Naive thymus-derived CD8-positive, alpha-beta T cell (primary cell): ENCODE measurements around the gene CACFD1. TPM values are rescaled to one million over a fixed set of nuclear protein-coding genes. Genes with fewer than 3 reads are reported as not detected.

Experiments used
- ATAC-seq, 2 donors: fragments of 150-1000 bp; cut with Tn5 transposase in 1 of 2; sonication (Bioruptor Pico), chemical (Tn5 transposase) in 1 of 2; 1 replicate in 1 of 2; 2 replicates in 1 of 2; pipeline ENCODE4 v1.10.0; 2021; ENCODE audit warnings: mild to moderate bottlenecking in 2 of 2, moderate library complexity in 2 of 2
- POLR2A ChIA-PET: fragments of 350-600 bp; sonication (Branson Sonifier 250); formaldehyde crosslinking; loops from one replicate; lab custom pipeline; 2021; ENCODE audit warnings: antibody characterized with exemption; lab: Charles Lee
- DNase-seq, 10 donors: peaks; one replicate each; pipeline versions ENCODE4 v3.0.0 to v3.0.0-alpha.2; 2020 to 2022
- H3K27ac Mint-ChIP-seq, 10 donors: one replicate each; pipeline ENCODE4 v1.8.0; 2020 to 2022; ENCODE audit warnings: mild to moderate bottlenecking in 10 of 10, mixed read lengths in 10 of 10, moderate library complexity in 4 of 10, inconsistent platforms in 1 of 10
- H3K27me3 Mint-ChIP-seq, 5 donors: one replicate each; pipeline ENCODE4 v1.8.0; 2021 to 2022; ENCODE audit warnings: mixed read lengths in 5 of 5
- H3K36me3 Mint-ChIP-seq, 3 donors: one replicate each; pipeline ENCODE4 v1.8.0; 2020 to 2022; ENCODE audit warnings: mixed read lengths in 3 of 3, mild to moderate bottlenecking in 2 of 3, inconsistent platforms in 1 of 3
- H3K4me1 Mint-ChIP-seq, 4 donors: one replicate each; pipeline ENCODE4 v1.8.0; 2021 to 2022; ENCODE audit warnings: mixed read lengths in 4 of 4
- H3K4me3 Mint-ChIP-seq, 10 donors: one replicate each; pipeline ENCODE4 v1.8.0; 2020 to 2022; ENCODE audit warnings: mild to moderate bottlenecking in 10 of 10, mixed read lengths in 10 of 10, moderate library complexity in 6 of 10, inconsistent platforms in 1 of 10
- H3K9me3 Mint-ChIP-seq, 9 donors: one replicate each; pipeline ENCODE4 v1.8.0; 2020 to 2022; ENCODE audit warnings: mixed read lengths in 9 of 9, mild to moderate bottlenecking in 3 of 9, inconsistent platforms in 1 of 9, moderate library complexity in 1 of 9
- polyA plus RNA-seq, 3 donors: library from polyadenylated mRNA; unstranded; fragments of 300-500 nt; fragmentation: Illumina TruSeq; gene quantifications; one replicate each; pipeline ENCODE4 v1.2.3, GENCODE V29; 2021
- total RNA-seq, 8 experiments: library from RNA in 2 of 8; stranded (reverse) in 2 of 8; gene quantifications; one replicate each; pipeline ENCODE4 v1.2.3 and lab custom pipeline; 2021 to 2026

The CACFD1 gene
- total and polyA plus RNA-seq, 5 experiments from 2014 or later = 2.5 to 4.9 (median 3.7) TPM

DNA sequence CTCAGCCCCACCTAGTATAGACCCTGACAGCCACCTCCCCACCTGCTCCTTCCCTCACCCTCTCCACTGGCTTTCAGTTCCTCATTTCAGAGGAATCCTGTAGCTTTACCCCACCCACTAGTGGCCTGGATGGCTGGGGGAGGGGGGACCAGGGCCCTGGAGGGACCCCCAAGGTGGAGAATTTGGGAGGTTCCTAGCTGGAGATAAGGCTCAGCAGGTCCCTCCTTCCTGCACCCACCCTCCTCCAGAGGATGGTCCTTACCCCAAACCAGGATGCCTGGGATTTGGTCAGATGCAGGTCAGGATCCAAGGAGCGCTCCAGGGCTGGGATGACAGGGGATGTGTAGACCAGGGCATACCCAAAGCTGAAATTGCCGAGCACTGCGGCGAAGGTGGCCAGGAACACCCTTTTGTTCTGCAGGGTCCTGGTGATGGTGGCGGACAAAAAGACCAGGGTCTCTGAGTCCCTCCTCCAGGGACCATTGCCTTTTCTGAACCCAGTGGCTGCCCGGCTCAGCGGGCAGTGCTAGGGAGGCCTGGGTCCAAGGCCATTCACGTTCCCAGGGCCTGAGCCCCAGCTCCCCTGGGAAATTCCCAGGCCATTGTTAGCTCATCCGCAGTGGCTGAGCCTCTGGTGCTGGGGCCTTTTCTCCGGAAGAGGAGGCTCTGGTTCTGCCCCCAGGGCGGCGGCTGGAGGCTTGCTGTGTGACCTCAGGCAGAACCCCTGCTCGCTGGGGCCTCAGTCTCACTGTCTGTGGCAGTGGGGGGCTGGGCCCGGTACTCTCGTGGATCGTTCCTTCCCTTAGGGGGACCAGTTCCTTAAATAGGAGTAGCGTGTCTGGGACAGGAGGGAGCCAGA, 18.4 kb downstream of the CACFD1 start:
- DNase-seq = peak in 2 of 10 donors; percentile 22 to 62

DNA sequence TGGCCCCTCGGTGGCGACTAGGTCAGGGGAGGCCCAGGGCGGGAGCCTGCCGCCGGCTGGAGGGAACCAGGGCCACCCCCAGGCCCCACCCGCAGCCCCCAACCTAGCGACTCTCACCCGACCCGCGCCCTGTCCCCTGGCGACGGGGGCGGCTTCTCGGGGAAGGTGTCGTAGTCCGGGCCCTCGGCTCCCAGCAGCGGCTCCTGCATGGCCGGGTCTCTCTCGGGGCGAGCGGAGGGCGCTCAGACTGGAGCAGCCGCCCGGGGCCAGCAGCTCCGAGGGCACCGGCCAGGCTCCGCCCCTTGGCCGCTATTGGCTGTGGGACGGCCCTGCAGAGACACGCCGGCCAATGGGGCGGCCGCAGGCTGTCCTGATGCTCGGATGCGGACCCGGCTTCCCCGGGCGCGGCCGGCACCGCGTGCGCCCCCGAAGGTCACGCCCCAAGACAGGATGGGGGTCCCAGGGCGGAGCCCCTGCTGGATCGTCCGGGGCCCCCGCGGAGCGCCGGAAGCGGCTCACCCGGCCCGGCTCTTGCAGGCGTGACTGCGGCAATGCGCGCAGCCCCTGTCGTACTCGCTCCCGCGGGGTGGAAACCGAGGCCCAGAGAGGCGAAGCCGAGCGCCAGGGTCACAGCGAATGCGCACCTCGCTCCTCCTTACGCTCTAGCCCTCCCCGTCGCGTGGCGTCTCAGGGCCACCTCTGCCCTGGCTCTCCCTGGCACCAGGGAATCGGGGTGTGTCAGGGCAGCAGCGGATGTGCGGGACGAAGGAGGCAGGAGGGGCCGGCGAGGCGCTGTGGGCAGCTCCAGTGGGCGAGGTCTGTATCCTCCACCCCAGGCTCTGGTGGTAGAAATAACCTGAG, 19.3 kb downstream of the CACFD1 start, which contains the start of gene SLC2A6:
Gene SLC2A6, minus strand, starts transcription at position 249 of the 861 bp plus-strand sequence. Its CDS starts 40 bp downstream, at position 209.
- Mint-ChIP-seq H3K4me3 (peak within 1 kb of the TSS; percentile 74 to 86 (median 82)), H3K27ac (peak within 1 kb of the TSS in 9 of 10 donors; percentile 51 to 92 (median 77)), H3K9me3 (no peaks in the 10 kb centered on the region), H3K4me1 (peaks cover 7 to 29% (median 13%) of the 10 kb centered on the region in 4 donors), H3K36me3 (peaks cover 0 to 6% (median 0%) of the 10 kb centered on the region in 3 donors), H3K27me3 (no peaks in the 10 kb centered on the region)
- peak; percentile 94 to 96 for ATAC-seq
- POLR2A ChIA-PET = interaction anchor here (0.7 to 2.0 kb wide), 8 partner anchors 16 to 449 kb away, joined by 3 to 10 read pairs (median 5); partner anchors contain the start of genes CACFD1, GTF3C5, MED22 and RPL7A
- DNase-seq = peak; percentile 69 to 90 (median 82)

More for the DNA sequence above, 18.4 kb downstream of the CACFD1 start:
- POLR2A ChIA-PET = interaction anchor here (0.6 to 2.0 kb wide), 9 partner anchors 16 to 448 kb away, joined by 3 to 10 read pairs (median 4); partner anchors contain the start of genes CACFD1, GTF3C5, MED22 and RPL7A
- no peaks in the 10 kb centered on the region for H3K27me3 Mint-ChIP-seq
- H3K4me1 Mint-ChIP-seq = peaks cover 7 to 32% (median 14%) of the 10 kb centered on the region in 4 donors
- H3K36me3 Mint-ChIP-seq = peaks cover 0 to 6% (median 0%) of the 10 kb centered on the region in 3 donors
- peak; percentile 13 to 24 for ATAC-seq
- H3K27ac Mint-ChIP-seq = peak overlapping the region in 7 of 10 donors; percentile 51 to 87 (median 84)
- H3K4me3 Mint-ChIP-seq = peak overlapping the region in 9 of 10 donors; percentile 46 to 81 (median 60)
- H3K9me3 Mint-ChIP-seq = no peaks in the 10 kb centered on the region

DNA sequence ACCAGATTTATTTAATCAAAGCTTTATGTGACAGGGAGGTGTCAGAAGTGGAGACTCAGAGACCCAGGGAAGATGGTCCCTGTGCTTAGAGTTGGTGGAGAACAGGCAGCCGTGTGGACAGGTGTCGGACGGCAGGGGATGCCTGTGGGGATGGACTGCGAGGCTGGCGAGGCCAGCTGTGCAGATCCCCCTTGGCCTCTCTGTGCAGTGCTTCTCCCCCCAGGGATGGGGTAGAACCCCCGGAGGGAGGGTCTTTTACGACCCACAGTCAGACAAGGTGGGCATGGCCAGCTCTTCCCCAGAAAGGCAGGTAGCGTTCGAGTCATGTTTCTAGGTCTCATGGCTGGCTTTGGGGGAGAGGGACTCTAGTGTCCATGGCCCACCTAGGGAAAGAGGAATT, 23.8 kb downstream of the CACFD1 start:
- no peak for ATAC-seq
- POLR2A ChIA-PET = no interaction called here
- Mint-ChIP-seq H3K4me3 (no peak overlapping the region), H3K27me3 (no peaks in the 10 kb centered on the region), H3K4me1 (peaks cover 7 to 20% (median 14%) of the 10 kb centered on the region in 4 donors), H3K36me3 (no peaks in the 10 kb centered on the region), H3K27ac (no peak overlapping the region), H3K9me3 (no peaks in the 10 kb centered on the region)
- no peak for DNase-seq

DNA sequence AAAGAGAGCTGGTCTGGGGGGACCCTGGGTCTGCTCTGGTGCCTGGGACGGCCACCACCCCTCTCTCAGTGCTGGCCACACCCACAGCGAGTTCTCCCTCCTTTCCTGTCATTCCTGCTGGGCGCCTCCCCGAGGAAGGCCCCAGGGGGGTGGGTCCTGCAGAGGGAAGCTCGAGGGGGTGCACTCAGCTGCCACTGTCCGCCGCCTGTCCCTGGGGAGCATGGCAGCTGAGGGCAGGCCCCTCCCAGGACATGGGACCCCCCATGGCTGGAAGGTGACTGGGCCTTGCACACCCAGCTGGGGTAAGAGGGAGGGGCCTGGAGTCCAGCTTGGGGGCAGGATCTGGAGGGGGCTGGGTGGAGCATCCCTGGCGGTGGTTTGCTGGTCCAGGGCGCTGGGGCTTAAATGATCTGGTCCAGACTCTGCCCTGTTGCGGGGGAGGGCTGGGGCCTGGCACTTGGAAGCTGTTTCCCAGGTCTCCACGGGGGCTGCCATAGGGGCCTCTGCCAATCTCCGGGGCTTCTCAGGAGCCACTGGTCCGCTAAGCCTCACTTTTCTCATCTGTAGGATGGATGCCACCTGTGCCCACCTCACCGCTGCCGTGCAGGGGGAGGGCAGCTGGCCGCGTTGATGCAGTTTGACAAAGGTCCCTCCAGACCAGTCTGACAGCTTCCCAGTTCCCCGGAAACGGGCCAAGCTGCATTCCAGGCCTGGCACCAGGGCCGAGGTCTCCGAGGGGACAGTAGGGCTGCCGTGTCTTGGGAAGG, 25.1 kb downstream of the CACFD1 start:
- Mint-ChIP-seq H3K36me3 (no peaks in the 10 kb centered on the region), H3K9me3 (no peaks in the 10 kb centered on the region), H3K27me3 (no peaks in the 10 kb centered on the region), H3K4me1 (peaks cover 4 to 12% (median 7%) of the 10 kb centered on the region in 4 donors), H3K4me3 (no peak overlapping the region), H3K27ac (no peak overlapping the region)
- POLR2A ChIA-PET = interaction anchor here (0.6 kb wide), 1 partner anchor 104 kb away, joined by 4 read pairs; no protein-coding TSS in a partner anchor
- DNase-seq (peak in 1 of 10 donors; percentile 57), ATAC-seq (no peak)

DNA sequence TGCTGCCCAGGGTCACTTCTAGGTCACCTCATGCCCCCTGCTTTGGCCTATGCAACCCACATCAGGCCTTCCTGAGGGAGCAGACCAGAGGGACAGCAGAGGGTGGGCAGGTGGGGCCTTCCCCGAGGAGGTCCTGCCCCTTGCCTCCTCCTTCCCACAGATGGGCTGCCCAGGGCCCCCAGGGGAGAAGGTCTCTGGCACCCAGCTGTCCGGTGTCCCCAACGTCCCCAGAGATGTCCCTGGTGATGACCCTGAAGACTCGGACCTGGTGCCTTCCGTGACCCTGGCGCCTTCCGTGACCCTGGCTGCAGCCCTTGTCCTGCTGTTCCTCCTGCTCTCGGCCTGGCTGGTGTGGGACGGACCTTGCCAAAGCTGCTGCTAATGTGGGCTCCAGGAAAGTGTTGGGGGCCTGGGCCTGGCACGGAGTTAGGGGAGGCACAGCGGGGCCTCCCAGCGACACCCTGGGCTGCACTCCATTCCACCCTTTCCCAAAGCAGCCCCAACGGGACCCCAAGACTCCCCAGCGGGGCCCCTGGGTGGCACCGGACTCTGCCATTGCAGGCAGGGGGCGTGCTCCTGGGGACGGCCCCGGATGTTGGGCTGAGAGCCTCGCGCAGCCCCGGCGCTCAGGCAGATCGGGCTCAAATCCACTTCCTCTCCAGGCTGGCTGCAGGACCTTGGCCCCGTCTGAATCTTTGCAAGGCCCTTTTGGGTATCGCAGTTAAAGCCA, 25.9 kb downstream of the CACFD1 start:
- POLR2A ChIA-PET = interaction anchor here (1.5 kb wide), 1 partner anchor 23 kb away, joined by 3 read pairs; no protein-coding TSS in a partner anchor
- Mint-ChIP-seq H3K27me3 (peaks cover 0 to 2% (median 0%) of the 10 kb centered on the region in 5 donors), H3K36me3 (no peaks in the 10 kb centered on the region), H3K9me3 (no peaks in the 10 kb centered on the region), H3K4me3 (peak overlapping the region in 8 of 10 donors; percentile 33 to 69 (median 54)), H3K4me1 (peaks cover 2 to 8% (median 6%) of the 10 kb centered on the region in 4 donors), H3K27ac (peak overlapping the region in 6 of 10 donors; percentile 37 to 86 (median 70))
- ATAC-seq = peak; percentile 52 to 56
- peak in 2 of 10 donors; percentile 14 to 59 for DNase-seq

DNA sequence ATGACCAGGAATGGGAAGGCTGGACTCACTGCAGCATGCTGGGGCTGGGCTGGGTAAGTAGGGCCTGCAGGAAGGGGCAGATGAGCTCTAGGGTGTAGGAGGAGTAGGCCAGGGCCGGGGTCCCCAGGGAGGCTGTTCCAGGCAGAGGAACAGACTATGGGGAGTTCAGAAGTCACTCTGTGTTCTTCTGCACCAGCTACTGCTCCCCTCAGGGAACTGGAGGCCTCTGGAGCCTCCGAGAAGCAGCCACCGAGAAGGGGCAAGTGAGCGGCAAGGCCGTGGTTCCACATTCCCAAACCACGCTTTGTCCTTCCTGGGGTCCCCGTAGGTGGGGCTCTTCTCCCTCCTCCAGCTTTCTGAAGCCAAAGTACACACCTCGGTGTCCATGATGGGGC, 27.6 kb downstream of the CACFD1 start:
- no peaks in the 10 kb centered on the region for H3K36me3 Mint-ChIP-seq
- H3K4me1 Mint-ChIP-seq = peaks cover 2 to 8% (median 6%) of the 10 kb centered on the region in 4 donors
- no peak for ATAC-seq
- H3K4me3 Mint-ChIP-seq = no peak overlapping the region
- POLR2A ChIA-PET = interaction anchor here (0.9 kb wide), 1 partner anchor 22 kb away, joined by 3 read pairs; no protein-coding TSS in a partner anchor
- no peaks in the 10 kb centered on the region for H3K9me3 Mint-ChIP-seq
- peaks cover 0 to 2% (median 0%) of the 10 kb centered on the region in 5 donors for H3K27me3 Mint-ChIP-seq
- no peak for DNase-seq
- no peak overlapping the region for H3K27ac Mint-ChIP-seq

DNA sequence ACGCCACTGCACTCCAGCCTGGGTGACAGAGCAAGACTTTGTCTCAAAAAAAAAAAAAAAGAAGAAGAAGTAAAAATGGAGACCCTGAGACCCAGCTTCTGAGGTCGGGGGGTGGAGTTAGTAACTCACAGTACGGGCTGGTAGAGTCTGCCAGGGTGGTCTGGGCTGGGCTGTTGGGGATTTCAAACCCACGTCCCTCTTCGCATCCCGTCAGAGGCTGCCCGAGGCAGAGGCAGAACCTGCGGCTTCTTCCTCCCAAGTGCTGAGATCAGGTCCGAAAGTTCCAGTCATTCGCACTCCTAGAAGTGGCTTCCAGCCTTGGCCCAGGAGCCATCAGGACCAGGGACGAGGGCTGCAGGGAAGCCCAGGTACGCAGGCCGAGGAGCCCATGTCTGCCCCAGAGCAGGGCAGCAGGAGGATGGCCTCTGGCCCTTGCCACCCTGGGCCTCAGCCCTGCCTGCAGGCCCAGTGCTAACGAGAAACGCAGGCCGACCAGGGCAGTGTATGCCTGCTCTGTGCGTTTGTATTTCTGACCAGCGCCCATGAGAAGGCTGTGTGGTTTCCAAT, 29.0 kb downstream of the CACFD1 start:
- no peak for ATAC-seq
- Mint-ChIP-seq H3K27me3 (peaks cover 0 to 2% (median 0%) of the 10 kb centered on the region in 5 donors), H3K4me3 (no peak overlapping the region), H3K9me3 (no peaks in the 10 kb centered on the region), H3K36me3 (no peaks in the 10 kb centered on the region), H3K4me1 (peaks cover 2 to 8% (median 6%) of the 10 kb centered on the region in 4 donors), H3K27ac (no peak overlapping the region)
- POLR2A ChIA-PET = no interaction called here
- DNase-seq = no peak

DNA sequence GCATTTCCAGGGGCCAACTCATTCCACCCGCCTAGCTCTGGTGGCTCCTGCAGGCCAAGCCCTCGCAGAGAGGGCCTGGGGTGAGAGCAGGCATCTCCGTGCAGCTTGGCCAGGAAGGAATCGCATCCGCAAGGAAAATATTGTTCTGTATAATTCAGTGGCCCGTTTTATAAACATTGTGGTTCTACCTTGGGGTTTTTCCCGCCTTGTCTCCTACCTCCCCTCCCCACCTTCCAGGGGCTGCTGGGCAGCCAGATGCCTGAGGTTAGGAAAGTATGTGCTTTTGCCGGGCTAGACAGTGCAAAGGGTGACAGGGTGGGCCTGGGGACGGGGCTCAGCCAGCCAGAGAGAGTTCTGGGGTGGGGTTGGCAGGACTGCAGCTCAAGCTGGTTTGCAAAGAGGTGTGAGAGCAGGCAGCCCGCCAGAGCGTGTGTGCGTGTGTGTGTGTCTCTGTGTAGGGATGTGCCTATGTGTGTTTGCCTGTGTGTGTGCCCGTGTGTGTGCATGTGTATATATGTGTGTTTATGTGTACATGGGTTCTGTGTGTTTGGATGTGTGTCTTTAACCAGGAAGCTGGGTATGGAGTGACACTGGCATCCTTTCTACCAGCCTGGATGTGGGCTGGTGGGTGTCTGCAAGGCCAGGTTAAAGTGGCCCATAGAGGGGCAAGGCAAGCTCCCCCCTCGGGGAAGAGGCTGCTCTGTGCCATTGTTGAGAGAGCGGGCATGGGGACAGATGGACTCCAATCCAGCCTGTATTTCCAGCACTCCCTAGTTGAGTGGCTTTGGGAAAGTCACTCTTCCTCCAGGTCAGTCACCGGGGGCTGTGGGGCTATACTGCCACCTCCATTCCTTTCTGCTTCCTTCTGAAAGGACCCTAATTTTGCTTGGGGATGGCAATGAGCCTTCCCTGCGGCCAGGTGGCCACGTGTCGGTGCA, 29.7 kb downstream of the CACFD1 start:
- no peaks in the 10 kb centered on the region for H3K36me3 Mint-ChIP-seq
- POLR2A ChIA-PET = no interaction called here
- peak overlapping the region in 3 of 10 donors; percentile 52 to 71 (median 59) for H3K27ac Mint-ChIP-seq
- no peak for DNase-seq
- no peaks in the 10 kb centered on the region for H3K9me3 Mint-ChIP-seq
- ATAC-seq = no peak
- H3K4me3 Mint-ChIP-seq = no peak overlapping the region
- peaks cover 2 to 8% (median 6%) of the 10 kb centered on the region in 4 donors for H3K4me1 Mint-ChIP-seq
- H3K27me3 Mint-ChIP-seq = peaks cover 0 to 2% (median 0%) of the 10 kb centered on the region in 5 donors

DNA sequence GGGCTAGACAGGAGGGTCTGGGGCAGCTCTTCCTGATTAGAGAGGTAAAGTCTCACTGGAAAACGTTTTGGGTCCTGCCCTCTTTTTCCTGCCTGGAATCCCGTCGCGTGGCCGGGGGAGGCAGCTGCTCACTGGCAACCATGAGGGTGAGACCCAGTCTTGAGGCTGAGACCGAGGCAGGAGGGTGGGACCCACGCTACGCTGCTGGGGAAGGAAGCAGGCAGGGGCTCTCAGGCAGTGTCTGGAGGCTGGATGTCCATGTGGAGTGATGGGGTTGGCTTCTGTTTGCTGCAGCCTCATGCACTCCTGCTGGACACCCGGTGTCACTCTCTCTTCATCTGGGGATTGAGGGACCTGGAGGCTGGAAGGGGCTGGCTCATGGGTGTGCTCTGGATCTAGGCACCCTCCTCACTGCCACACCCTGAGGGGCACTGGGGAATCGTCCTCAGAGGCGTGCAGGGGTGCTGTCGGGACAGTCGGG, 30.5 kb downstream of the CACFD1 start:
- peak overlapping the region in 1 of 10 donors; percentile 71 for H3K27ac Mint-ChIP-seq
- DNase-seq (peak in 1 of 10 donors; percentile 60), ATAC-seq (no peak)
- H3K4me3 Mint-ChIP-seq = no peak overlapping the region
- no peaks in the 10 kb centered on the region for H3K9me3 Mint-ChIP-seq
- POLR2A ChIA-PET = no interaction called here
- peaks cover 0 to 2% (median 0%) of the 10 kb centered on the region in 5 donors for H3K27me3 Mint-ChIP-seq
- peaks cover 2 to 8% (median 6%) of the 10 kb centered on the region in 4 donors for H3K4me1 Mint-ChIP-seq
- no peaks in the 10 kb centered on the region for H3K36me3 Mint-ChIP-seq
